Iris pigment epithelial cell (primary cell): Measurements from ENCODE around the gene DPP4.
A peak's percentile ranks its signal among the peaks of the same experiment; 100 is the strongest.

Experiments
- DNase-seq: peaks from one replicate; pipeline ENCODE4 v3.0.0-alpha.2; 2011; ENCODE audit warnings: low read depth

Gene DPP4

DNA sequence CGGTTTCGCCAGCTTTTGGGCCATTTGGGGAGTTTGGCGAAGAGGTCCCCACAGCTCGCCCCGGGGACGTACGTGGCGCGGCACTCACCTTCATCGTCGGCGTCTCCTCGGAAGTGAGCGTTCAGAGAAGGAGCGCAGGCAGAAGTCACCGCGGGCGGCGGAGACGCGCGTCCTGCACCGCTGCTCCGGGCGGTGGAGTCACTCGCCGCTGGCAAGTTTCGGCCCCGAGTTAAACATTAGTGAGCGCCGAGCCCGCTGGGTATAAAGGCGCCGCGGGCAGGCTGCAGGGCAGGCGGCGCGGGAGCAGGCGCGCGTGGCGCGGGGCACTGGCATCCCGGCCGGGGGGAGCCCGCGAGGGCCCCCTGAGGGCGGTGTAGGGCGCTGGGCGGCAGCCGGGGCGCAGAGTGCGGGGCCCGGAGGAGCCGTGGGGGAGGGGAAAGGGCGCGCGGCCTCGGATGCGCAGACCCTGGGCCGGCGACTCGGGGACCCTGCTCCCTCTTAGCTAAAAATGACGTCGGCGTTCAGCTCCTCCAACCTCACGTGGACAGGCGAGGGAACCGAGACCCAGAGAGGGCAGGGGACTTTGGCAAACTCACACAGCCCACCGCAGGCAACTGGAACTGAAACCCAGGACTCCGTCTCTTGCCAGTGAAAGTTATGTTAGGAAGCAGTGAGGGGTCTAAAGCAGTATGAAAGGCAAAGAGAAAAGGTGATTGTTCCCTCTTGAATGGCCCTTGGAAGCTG, at the start of gene DPP4:
TSS of gene DPP4 (minus strand) at position 328 of the 744 bp plus-strand sequence. CDS start at position 94, 234 bp downstream.
- no peak for DNase-seq

DNA sequence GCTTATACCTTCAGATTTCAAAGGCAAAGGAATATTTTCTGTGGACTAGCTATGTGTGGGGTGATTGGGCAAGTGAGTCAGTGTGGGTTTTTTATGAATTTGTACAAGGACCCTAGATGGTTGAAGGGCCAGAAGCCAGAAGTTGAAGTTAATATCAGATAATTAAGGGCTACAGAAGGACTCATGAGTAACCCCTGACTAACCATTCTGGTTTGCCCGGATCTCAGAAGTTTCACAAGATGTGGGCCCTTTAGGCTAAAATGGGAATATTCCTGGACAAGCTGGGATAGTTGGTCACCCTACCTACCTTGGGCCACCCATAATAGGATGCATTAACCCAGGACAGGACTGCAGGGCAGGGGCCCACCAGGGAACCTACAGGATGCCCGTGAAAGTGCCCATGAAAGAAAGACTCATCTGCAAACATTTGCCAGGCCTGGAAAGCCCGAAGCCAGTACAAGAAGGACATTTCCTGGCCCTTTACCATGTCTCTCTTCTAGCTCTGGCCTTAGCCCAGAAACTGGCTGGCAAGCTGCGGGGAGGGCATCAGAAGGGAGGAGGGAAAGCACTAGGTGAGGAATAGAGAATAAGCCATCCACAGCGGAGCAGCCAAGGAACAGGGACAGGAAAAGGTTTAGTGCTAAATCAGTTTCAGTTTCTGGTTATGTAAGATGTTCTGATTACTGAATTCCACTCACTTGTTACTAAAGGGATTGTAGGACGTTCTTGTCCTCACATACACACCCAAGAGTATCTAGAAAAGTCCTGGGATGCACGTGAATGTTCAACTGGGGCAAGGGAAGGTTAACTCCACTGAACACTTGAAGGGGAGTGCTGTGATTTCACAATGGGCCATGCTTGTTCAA, 44.4 kb upstream of the DPP4 start:
- DNase-seq, result peak; percentile 80

DNA sequence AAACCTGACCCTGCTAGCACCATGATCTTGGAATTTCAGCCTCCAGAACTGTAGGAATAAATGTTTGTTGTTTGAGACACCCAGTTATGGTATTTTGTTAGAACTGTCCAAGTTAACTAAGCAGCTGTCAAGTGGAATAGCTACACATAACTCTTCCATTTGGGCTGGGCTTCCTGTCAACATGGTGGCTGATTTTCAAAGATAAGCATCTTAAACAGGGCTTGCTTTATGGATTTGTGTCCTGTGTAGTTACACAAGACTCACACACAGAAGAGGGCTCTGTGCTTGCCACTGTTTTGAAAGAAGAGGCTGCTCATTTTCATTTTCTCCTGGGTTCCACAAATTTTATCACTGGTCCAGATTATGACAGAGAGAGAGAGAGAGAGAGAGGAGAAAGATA, 42.3 kb upstream of the DPP4 start:
- no peak for DNase-seq

DNA sequence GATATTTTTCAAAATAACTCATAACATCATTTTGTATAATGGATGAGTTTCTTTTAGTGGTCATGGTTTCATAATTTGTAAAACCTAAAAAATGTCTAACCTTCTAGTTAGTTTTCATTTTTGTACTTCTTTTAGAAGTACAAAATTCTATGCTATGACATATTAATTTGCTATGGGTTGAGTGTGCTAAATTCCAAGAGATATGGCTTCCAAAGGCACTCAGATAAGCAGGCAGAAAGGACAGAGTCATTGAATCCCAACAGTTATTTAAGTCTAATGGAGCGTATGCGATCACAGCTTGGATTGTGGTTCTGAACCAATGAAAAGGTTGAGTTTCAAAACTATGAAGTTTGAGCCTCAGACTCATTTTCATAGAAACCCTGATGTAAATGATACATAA, 41.1 kb upstream of the DPP4 start:
- no peak for DNase-seq

DNA sequence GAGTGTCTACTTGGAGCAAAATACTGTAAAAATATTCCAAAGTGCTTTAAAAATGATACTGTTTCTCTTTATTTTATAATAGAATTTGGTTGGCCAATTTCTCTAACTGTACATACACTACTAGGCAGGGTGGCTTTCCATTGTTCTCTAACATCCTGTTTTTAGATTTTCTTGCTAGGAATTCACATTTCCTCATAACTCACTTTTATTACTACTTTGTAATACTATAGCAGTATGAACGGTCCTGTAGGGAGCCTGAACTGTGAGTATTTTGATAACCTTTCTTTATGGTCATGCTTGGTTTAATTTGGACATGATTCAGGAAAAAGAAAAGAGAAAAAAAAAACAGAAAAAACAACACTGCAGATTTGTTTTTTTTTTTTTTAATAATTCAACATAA, 40.3 kb upstream of the DPP4 start:
- no peak for DNase-seq

DNA sequence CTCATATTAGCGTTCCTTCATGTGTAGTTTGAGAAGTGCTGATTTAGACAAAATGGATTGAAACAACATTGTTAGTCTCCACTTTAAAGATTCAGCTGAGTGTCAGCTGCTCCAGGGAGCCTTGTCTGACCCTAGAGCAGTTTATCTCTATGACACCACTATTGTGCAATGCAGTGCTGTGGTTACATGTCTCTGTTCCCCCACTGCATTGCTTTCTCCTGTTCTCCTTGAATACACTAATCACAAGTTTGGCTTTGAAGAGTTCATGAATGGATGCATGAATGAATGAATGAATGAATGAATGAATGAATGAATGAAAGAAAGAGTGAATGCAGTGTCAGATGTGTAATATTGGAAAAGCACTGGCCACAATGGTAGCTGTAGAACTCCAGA, 39.8 kb upstream of the DPP4 start:
- peak; percentile 89 for DNase-seq

DNA sequence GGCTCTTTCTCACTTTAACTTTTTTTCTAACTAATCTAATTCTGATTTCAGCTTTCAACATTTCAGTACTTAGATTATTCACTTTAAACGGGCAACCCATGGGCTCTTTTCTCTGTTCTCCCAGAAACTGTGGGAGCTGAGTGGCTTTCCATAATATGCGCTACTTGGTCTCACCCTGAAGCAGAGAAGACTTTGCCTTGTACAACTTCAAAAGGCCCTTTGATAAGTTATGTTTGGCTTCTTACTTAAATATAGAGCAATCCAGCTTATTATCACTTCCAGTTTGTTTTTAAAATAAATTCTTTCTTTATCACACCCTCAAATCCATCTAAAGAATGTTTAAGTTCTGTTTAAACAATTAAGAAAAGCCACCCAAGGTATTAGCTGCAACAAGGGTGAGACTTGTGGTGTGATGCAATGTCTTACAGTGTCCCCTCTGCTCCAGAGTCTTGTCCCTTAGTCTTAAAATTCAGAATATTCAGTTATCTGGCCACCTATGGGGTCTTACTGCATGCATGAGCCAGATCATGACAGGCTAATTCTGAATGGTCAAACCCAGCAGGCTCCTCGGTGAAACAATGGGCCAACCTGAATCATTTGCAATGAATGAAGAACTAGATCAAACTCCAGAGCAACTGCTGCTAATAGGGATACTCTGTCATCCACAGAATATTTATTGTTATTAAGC, 39.2 kb upstream of the DPP4 start:
- no peak for DNase-seq

DNA sequence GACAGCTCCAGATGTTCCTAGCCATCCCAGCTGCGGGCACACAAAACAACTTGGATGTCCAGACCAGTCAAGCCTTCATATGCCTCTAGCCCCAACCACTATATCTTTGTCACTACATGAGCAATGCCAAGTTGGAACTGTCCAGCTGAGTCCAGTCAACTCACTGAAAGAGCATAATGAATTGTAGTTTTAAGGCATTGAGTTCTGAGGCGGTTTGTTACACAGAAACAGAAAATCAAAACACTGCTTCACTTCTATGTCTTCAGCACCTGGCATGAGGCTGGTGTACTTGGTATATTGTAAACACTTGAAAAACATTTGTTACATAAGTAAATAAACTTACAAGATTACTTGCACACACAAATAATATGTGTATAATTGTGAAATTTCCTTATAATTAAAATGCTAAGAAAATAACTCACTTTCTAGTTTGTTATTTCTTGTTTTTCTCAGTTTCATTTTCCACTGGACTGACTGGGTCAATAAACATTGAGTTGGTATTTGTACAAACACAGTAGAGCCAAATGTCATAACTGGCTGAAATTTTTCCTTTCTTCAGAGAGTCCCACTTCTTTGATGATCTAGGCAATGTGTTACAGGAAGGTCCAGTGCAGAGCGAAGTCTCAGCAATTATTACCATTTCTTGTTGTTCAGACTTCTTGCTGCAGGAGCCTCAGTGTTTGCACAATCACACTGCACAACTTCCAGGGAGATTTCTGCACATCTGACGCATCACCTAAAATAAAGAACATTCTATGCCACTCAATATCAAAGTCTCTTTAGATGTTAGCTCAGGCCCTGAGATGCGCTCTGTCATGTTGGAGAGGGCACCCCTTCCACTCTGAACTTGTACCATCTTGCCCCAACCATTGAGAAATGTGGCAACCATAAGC, 38.2 kb upstream of the DPP4 start:
- no peak for DNase-seq

DNA sequence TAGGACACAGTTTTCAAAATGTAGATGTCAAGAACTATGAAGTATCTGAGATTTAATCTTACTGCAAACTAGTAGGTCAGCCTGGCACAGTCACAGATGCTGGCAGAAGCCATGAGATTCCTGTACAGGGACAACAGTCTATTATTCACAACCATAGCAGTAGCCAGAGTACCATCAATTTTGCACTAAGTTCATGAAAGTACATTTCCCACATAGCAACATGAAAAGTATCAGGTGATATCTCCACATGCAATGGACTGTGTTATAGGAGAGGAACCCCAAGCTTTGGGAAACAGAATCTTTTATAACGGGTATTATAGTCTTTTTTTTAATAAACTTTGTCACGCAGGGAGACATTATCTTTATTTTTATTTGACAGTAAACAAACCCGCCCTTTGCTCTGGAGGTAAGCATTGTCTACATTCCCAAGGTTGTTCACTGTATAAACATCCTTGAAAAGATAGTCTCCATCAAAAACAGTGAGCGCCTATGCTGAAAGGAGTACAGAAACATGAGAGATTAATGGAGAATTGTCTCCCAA, 33.4 kb upstream of the DPP4 start:
- no peak for DNase-seq

DNA sequence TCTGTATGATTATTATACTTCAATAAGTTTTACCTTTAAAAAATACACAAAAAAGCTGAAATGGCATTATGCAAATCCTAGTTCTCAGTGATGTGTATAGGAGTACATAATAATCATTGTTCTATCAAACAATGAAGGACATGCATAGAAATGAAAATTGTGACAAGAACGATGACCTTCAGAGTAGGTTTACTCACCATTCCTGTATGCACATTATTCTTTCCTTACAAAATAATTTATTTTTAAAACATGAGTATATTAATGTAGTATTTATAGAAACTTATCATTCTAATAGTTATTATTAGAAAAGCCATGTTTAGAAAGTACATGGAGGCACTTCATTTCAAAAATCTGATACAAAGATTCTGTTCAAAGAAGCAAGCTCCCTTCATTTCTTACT, 32.7 kb upstream of the DPP4 start:
- no peak for DNase-seq

DNA sequence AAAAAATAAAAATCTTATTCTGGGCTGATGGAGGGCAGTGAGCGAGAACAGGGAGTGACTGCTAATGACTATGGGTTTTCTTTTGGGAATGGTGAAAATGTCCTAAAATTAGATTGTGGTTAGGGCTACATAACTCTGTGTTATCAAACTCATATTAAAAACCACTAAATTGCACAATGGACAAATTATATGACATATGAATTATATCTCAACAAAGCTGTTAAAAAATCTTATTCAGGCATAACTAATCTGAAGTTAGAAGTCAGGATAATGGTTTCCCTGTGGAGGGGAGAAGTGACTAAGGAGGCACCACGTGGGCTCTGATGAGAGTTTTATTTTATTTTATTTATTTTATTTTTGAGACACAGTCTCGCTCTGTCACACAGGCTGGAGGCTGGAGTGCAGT, 32.1 kb upstream of the DPP4 start:
- no peak for DNase-seq

DNA sequence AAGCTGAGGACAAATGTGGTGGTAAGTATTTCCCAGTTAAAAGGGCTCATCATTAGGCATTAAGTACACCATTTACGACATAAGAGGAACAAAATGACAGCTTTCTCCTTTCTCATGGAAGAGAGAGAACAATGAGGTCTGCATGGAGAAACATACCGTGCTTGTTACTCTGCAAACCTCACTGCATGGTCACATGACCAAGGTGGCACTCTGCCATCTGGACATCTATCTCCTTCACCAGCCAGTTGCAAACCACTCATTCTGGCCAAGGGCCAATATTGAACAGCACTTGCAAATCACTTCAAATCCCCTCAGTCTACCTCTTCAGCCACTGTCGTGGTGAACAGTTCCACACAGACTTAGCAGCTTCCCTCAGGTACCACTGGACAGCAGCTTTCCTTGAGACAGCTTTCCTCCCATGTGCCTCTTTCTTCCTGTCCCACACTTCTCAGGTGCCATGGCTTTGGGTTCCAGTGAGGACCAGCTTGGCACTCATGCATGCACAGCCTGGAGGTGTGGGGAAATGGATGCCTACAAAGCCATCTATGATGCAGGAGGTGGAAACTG, 29.5 kb upstream of the DPP4 start:
- no peak for DNase-seq

DNA sequence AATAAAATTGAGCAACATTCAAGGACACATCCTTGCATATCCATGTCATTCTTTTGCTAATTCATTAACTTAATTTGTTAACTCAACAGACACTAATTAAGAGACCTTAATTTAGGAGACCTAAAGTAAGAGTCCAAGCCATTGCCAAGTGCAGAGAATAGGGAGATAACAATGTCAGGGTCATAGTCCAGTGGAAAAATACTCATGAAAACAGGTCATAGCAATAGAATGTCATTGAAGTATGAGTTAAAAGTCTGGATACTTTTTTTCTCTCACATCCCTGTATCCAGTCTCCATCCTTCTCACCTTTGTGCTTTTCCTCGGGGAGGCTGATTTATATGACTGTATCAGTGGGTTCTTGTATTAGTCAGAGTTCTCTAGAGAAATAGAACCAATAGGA, 26.6 kb upstream of the DPP4 start:
- DNase-seq, result no peak

DNA sequence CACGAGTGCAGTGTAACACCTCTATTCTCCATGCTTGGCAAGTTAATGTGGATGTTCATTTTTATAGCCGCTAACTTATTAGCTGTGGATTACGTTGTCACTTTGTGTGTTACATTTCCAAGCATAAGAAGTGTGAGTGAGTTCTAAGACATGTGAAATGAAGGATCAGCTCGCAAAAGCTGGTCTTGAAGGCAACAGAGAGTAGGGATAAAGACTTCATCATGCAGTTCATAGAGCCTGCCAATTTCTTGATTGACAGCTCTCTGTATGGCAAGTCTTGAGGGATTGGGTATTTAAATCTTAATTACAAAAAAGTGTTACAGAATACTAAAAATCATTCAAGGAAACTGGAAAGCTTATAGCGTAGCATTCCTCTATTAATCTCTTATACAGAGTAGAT, 25.8 kb upstream of the DPP4 start:
- no peak for DNase-seq

DNA sequence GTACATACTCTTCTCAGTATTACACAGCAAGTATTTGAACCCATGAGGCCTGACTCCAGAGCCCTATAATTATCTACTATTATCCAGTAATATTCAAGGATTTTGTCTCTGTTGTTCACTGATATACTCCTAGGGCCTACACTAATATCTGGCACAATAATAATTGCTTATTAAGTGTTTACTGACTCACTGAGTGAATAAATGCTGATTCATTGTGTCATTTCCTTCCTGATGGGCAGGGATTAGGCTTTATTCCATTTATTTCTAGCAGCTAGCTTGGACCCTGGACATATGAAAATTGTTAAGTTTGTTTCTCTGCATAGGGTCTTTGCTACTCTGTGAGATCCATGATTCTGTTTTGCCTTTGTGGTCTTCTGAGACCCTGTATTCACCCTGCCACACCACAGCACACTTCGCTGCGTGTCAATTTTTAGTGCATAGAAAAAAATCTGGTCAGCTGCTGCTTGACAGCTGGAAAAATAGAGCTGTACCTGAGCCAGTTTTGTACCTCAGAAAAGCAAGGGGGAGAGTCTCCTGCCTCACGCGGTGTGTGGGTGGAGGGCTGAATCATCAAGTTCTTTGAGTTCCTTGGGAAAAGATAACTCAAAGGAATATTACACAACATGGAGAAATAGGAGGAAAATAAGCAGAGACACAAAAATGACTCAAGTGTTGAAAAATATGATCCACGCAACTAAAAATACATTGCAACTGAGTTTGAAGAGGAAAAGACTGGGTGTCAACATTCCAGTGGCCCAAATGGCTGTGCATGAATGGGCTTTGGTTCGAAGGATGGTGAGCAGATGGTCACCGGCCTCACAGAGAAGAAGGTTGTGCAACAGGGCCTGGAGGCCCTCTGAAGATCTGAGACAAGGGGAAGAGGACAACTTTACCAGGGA, 18.9 kb upstream of the DPP4 start:
- peak; percentile 98 for DNase-seq

DNA sequence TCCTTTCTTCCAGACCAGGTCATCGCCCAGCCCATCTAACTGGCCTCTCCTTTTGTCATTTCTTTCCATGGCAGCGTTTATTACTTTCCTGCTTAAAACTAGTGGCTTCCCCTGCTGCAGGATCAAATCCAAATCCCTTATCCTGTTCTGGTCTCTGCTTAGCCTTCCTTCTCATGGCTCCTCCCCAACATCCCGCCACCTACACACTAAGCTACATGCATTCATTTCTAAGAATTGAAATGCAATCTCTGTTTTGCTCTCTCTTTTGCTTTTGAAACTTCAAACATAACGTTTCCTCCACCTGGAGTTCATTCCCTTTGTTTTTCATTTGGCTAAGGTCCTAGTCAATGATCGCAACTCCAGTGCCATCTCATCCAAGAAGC, 18.0 kb upstream of the DPP4 start:
- no peak for DNase-seq

DNA sequence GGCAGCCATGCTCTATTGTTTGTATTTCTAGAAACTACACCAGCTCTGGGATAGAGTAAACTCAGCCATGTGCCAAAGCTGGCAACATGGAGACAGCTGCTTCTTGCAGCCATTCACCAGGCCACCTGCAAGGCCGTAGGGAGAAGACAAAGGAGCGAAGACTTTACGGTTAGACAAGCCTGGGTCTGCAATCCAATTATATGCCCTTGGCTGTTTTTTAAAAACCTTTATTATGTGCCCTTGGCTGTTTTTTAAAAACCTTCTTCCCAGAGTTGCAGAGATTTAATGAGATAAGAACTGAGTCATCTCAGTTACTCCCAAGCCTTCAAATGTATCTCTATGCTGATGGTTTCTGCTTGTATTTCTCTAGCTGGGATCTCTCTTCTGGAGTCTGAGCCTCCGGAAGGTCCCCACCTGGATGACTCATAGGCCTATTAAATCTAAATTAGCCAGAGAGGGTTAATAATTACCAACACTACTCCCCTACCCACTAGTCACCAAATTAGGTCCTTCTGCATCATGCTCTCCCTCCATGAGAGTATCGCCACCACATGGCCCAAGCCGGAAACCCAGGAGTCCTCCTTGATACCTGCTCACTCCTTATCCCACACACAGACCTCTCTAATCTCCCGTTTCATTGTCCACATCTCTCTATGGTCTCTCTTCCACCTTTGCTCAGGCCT, 17.5 kb upstream of the DPP4 start:
- DNase-seq, result no peak

DNA sequence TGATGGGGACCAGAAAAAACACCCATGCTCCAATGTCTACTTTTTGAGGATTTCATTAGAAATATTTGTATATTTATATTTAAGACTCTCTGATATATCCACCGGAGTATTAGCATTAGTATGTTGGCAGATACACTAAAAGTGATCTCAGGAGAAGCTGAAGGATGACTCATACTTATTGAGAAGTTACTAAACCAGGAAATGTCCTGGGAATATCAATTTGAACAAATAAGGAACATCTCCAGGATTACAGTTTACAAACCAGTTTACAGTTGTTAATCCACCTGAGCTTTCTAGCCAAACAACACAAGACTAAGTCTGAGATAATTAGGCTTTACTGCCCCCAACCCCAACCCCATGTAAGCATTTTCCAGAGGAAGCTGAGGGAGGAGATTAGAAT, 16.1 kb upstream of the DPP4 start:
- DNase-seq, result peak; percentile 63

DNA sequence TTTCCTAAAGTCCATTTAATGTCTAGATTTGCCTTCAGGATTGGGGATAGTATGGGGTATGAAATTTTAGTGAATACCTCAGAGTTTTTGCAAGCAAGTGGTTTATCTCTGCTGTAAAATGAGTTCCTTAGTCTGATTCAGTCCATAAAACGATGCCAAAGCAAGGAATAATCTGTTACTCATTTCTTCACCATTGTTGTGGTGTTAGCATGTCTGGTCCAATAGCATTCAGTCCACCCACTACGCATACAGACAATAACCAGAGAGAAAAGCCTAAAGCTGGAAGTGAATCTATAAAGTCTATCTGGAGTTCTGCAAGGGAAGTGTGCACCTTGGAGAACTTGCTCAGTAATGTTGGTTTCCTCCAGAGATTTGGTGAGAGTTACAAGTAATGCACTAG, 12.9 kb upstream of the DPP4 start:
- no peak for DNase-seq
